SKM-1 (cell line): ENCODE measurements around the gene TMEM26.

Source experiments
- DNase-seq: peaks from one replicate; lab custom pipeline; 2025; ENCODE audit not compliant: unreplicated experiment; lab: John Stamatoyannopoulos, UW

Gene TMEM26

GRCh38 chr10:61452655-61453641 is at the start of gene TMEM26:
TSS of gene TMEM26 (minus strand) at chr10:61453381. CDS start at chr10:61453081, 300 bp downstream.
- DNase-seq: no peak

DNA sequence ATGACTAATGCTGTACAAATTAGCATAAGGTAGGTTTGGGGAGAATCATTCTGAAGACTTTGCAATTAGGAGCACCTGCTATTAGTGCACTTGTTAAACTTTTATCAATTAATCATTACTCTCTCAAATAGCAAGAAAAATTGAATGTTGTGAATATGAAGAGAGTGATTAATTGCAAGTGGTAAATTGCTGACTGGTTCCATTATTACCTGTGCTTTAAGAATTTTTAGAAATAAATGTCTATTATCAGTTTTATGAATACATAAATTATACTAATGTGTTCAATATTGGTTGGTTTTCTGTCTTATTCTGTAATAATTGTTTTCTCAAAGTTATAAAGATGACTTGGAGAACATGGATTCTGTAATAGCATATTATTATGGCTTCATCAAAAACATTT is 47.3 kb upstream of the TMEM26 start:
- no peak for DNase-seq

DNA sequence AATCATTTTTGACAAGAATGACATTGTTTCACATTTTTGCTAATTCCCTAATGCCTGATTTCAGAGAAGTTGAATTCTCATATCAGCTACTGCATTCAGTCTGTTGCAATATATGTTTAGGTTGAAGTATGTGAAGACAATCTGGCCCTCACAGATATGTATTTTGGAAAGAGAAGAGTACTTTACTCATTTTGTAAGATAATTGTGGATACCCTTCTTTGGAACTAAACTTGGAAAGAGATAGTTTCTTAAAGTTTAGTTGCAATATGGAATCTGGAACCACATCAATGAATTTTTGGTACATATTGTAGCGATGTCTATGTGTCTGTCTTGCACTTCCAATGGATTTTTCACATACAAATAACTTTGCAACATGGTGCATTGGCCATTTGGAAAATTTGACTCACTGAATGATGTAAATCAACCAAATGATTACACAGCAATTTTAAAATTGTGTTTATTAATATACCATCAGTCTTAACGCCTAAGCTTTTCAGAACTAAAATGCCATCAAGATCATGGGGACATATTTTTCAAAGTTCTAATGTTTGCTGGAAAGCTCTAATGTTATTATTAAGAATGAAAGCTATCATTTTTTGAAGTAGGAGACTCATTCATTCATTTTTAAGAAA is 39.3 kb upstream of the TMEM26 start:
- no peak for DNase-seq

DNA sequence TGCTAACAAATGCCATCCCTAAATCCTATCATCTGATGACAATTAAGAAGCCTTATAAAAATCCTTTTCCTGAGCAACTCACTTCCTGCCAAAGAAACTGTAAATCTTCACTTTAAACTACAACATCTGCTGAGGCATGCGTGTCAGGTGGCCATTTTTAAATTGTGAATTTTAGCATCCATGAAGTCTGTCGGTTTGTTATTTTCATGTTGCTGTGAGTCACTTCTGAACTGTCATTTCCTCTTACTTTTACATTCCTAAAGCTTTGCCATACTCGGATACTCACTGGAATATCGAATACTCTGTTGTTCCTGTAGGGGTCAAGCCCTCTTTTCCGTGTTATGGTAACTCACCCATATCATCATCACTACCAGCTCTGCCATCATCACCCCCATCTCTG is 34.3 kb upstream of the TMEM26 start:
- DNase-seq: no peak

- DNase-seq: peak; percentile 66
These were observed 33.7 kb upstream of the TMEM26 start for GRCh38 chr10:61486738-61487396.

- no peak for DNase-seq
These were observed 33.1 kb upstream of the TMEM26 start for GRCh38 chr10:61486251-61486650.

DNA sequence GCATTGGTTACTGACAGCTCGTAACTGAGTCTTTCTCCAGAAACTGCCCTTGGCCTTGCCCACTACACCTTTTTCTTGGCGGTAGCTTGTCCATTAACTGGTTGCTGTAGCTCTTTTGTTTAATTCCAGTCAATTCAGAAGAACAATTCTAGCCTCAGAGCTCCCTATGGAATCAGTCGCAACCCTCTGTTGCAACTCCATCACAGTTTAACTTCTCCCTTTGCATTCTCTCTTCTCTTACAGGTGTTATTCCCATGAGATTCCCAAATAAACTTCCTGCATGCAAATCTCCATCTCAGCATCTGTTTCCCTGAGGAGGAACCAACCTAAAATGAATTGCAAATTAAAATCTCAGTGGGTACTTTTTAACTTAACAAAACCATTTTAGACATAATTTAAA is 28.4 kb upstream of the TMEM26 start:
- DNase-seq: no peak

DNA sequence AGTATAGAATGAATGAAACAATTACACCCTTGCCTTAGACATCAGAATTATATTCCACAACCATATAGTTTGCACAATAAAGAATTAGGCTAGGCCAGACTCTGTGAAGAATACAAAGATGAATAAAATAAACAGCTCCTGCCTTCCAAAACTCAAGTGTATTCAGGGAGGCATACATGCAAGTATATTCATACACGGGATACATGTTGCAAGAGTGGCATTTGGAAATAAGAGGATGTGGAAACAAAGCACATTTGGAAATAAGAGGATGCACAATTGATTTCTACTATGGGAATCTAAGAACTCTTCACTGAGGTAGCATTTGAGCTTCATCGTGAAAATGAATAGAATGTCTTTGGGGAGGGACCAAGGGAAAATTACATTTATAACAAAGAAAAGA is 27.0 kb upstream of the TMEM26 start:
- DNase-seq: no peak

- no peak for DNase-seq
These were observed 25.6 kb upstream of the TMEM26 start for GRCh38 chr10:61478621-61479312.

- DNase-seq: no peak
These were observed 24.3 kb upstream of the TMEM26 start for GRCh38 chr10:61477451-61477850.

DNA sequence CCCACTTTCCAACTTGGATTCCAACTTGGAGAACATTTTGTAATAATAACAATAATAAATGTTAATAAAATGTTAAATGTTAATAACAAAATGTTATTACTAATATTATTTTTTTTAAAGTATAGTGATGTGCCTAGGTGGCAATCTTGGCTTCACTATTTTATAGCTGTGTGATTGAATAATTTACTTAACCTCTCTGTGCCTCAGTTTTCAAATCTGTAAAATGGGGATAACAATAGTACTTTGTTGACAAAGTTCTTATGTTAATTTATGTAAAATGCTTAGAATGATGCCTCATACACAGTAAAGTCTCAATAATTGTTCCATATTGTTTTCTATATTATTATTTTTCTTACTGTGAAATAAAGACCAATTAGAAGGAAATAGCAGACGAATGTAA is 23.3 kb upstream of the TMEM26 start:
- DNase-seq: no peak

DNA sequence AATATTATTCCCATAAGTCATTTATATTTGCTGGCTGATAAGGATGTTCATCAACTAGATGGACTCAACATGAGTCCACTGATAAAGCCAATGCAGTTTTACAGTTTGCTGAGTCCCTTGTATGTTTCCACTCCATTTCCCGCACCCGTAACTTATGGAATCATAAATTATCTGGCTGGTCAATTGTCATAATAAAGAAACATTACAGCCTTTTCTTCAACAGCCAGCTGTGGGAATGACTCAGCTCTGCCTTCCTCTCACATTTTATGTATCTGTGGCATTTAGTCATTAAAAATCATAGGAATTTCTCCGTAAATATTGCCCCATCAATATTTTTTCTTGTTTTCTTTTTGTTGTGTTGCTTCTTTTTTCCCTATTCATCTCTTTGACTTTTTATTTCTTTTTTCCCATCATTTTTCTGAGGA is 22.3 kb upstream of the TMEM26 start:
- no peak for DNase-seq

DNA sequence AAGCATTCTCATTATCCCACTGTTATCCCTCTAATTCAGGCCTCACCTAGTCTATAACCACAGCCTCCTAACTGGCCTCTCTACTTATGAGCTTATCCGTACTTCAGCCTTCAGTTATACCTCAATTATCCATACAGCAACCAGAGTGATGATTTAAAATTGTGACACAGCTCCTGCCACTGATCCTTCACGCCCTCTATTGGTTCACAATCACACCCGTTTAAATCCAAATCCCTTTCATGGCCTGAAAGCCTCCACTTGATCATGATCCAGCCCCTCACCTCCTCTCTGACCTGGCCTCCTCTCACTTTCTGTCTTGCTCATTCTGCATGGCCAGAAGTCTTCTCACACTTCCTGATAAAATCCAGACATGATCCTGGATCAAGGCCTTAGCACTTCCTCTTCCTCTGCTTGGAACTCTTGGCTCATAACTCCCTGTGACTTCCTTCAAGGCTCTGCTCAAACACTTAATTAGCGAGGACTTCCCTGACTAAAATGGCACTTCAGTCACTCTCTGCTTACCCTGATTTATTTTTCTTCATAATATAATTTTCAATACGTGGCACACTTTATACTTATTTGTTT is 19.0 kb upstream of the TMEM26 start:
- DNase-seq: no peak

DNA sequence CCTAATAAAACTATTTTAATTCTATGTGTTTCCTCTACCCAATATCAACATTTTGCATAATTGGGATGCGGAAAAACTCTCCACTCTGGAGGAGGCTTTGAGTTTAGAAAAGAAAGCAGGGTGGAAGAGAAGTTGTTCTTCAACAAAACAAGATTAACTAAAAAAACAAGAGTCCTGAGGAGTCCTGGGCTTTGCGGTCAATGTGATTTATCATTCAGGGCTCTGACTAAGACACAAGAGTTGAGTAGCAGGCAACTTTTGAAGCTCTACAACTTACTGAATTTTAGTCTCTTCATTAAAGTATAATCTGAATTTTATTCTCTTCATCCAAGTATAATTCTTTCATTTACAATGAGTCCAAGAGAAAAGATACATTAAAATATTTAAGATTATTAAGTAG is 18.3 kb upstream of the TMEM26 start:
- no peak for DNase-seq

DNA sequence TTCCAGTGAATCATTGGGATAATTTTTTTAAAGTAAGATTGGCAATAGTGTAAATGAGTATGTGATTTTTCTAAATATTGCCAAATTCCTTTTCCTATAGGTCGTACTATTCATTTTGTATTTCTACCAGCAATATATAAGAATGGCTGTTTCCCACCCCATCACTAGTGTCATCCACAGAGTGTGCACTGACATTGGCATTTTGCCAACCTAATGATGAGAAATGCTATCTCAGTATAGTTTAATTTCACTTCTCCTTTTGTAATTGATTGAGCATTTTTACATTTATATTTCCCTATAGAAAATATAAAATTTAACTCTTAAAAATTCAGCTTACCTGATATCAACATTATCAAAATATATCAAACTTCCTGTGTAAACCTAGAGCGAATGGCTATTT is 17.6 kb upstream of the TMEM26 start:
- no peak for DNase-seq

GRCh38 chr10:61465901-61466632 is 12.9 kb upstream of the TMEM26 start:
- DNase-seq: no peak

- DNase-seq: no peak
These were observed 12.0 kb upstream of the TMEM26 start for GRCh38 chr10:61465171-61465496.

- DNase-seq: no peak
These were observed 11.4 kb upstream of the TMEM26 start for GRCh38 chr10:61464461-61465170.

DNA sequence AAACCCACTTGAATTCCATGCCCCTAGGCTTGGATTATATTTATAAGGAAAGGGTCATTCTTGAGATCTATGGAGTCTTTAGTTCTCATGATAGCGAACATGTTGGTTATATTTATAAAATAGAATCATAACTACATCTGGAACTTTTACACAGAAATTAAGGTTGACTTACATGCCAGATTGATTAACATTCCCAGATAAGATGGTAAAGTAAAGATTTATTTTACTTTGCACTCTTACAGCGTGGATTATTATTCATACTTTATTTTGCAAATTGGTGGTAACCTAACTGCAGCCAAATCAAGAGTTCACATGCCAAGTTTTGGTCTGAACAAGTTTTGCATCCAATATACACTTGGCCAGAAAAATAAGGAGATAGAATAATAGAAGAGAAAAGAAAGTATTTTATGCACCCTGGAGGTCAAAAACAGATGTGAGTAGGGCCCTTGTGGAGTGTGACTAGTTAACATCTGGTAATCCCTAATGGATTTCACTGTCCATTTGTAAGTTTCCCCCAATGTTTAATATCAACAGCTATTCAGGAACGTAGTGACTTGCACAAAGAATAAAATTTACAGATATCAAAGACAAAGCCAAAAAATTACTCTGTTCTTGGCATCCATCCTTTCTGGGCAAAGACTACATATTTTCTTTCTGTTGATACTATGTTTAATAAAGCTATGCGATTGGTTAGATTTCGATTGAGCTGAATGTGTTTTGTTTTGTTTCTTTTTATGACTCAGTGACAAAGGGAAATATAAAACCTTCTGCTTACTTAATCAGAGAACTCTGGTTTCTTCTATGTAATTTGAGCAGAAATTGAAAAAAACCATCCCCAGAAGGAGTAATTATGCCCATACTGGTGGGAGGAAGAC is 10.1 kb upstream of the TMEM26 start:
- no peak for DNase-seq
